ENCODE results near the gene TMTC1. TPM values are rescaled to one million over a fixed set of nuclear protein-coding genes. Genes with fewer than 3 reads are reported as not detected.

TMTC1 gene
- total and polyA plus RNA-seq, 12 donors, result 5.1 to 82.2 (median 41.8) TPM

- no peak overlapping the region for H3K4me3 ChIP-seq
- no peak for DNase-seq
- H3K36me3 ChIP-seq (replicated peaks in 1 of 2), result peaks cover 0 to 6% of the 10 kb centered on the region in 2 donors
- no peaks in the 10 kb centered on the region for H3K27me3 ChIP-seq
- peaks cover 0 to 5% of the 10 kb centered on the region in 2 donors for H3K4me1 ChIP-seq (replicated peaks in 1 of 2)
- 78 to 100% (median 88%) methylated on average over 2 of the region's 2 CpGs for WGBS, 4 donors
- H3K9me3 ChIP-seq (replicated peaks in 1 of 3), result no peaks in the 10 kb centered on the region
- intact Hi-C loops (cut with DNase I), result no loop called here
- TF ChIP-seq POLR2A (IDR thresholded peaks at IDR 0.05) (no peak), CTCF (IDR thresholded peaks at IDR 0.05) (no peak)
- H3K27ac ChIP-seq, result no peak overlapping the region
These were observed 265.3 kb downstream of the TMTC1 start for GRCh38 chr12:29518407-29518806.

- 85 to 94% (median 91%) methylated on average over 7 of the region's 7 CpGs for WGBS, 4 donors
- H3K36me3 ChIP-seq (replicated peaks in 1 of 2), result peaks cover 0 to 6% of the 10 kb centered on the region in 2 donors
- intact Hi-C loops (cut with DNase I), result no loop called here
- H3K9me3 ChIP-seq (replicated peaks in 1 of 3), result no peaks in the 10 kb centered on the region
- no peaks in the 10 kb centered on the region for H3K27me3 ChIP-seq
- no peak overlapping the region for H3K27ac ChIP-seq
- H3K4me1 ChIP-seq (replicated peaks in 1 of 2), result peaks cover 0 to 5% of the 10 kb centered on the region in 2 donors
- no peak overlapping the region for H3K4me3 ChIP-seq
- no peak for TF ChIP-seq CTCF (IDR thresholded peaks at IDR 0.05)
- no peak for TF ChIP-seq POLR2A (IDR thresholded peaks at IDR 0.05)
- DNase-seq, result no peak
These were observed 266.5 kb downstream of the TMTC1 start for GRCh38 chr12:29517264-29517663.

- TF ChIP-seq CTCF (IDR thresholded peaks at IDR 0.05) (no peak), POLR2A (IDR thresholded peaks at IDR 0.05) (no peak)
- intact Hi-C loops (cut with DNase I), result no loop called here
- Histone ChIP-seq H3K4me1 (replicated peaks in 1 of 2) (peaks cover 0 to 5% of the 10 kb centered on the region in 2 donors), H3K9me3 (replicated peaks in 1 of 3) (no peaks in the 10 kb centered on the region), H3K27ac (no peak overlapping the region), H3K36me3 (replicated peaks in 1 of 2) (peaks cover 0 to 6% of the 10 kb centered on the region in 2 donors), H3K27me3 (no peaks in the 10 kb centered on the region), H3K4me3 (no peak overlapping the region)
- WGBS, 4 donors, result 29 to 39% (median 33%) methylated on average over 2 of the region's 2 CpGs
- no peak for DNase-seq
These were observed 267.3 kb downstream of the TMTC1 start for GRCh38 chr12:29516431-29516875.

- WGBS, 4 donors, result 73 to 79% (median 78%) methylated on average over 6 of the region's 6 CpGs
- intact Hi-C loops (cut with DNase I), result no loop called here
- no peak for DNase-seq
- no peak for TF ChIP-seq POLR2A (IDR thresholded peaks at IDR 0.05)
- TF ChIP-seq CTCF (IDR thresholded peaks at IDR 0.05), result no peak
- Histone ChIP-seq H3K4me1 (replicated peaks in 1 of 2) (no peaks in the 10 kb centered on the region), H3K36me3 (replicated peaks in 1 of 2) (no peaks in the 10 kb centered on the region), H3K27ac (no peak overlapping the region), H3K4me3 (no peak overlapping the region), H3K9me3 (replicated peaks in 1 of 3) (no peaks in the 10 kb centered on the region), H3K27me3 (no peaks in the 10 kb centered on the region)
These were observed 273.1 kb downstream of the TMTC1 start for GRCh38 chr12:29510591-29511185.
